ENCODE data around the gene CADM3. TPM values are rescaled to one million over a fixed set of nuclear protein-coding genes. Genes with fewer than 3 reads are reported as not detected.
A peak's percentile ranks its signal among the peaks of the same experiment; 100 is the strongest.

Gene CADM3
- 2.1 TPM for polyA plus RNA-seq (2013, experiment 1 of 2)
- 2.2 TPM for polyA plus RNA-seq (2013, experiment 2 of 2)

- Histone ChIP-seq H2BK120ac (ENCODE audit: low read depth, low read length) (no peak within 1 kb of the TSS), H3K79me1 (ENCODE audit: low read length) (no peaks in the 10 kb centered on the region), H3K23ac (ENCODE audit: low read length) (peak within 1 kb of the TSS; percentile 45), H3K4me2 (ENCODE audit: low read length) (peak within 1 kb of the TSS; percentile 99), H2BK5ac (ENCODE audit: low read length) (no peak within 1 kb of the TSS), H3K36me3 (ENCODE audit: control insufficient read depth, insufficient read depth, low read length) (no peaks in the 10 kb centered on the region), H3K4me3 (ENCODE audit: low read length) (peak within 1 kb of the TSS; percentile 79), H2BK15ac (replicated peaks; ENCODE audit: low read depth) (no peak within 1 kb of the TSS), H3K9ac (ENCODE audit: low read length) (peak within 1 kb of the TSS; percentile 72), H3K56ac (ENCODE audit: low read length) (peak within 1 kb of the TSS; percentile 82), H3K4me1 (ENCODE audit: control insufficient read depth, low read depth, low read length) (peaks cover 3% of the 10 kb centered on the region), H3K27ac (ENCODE audit: low read depth, low read length) (no peak within 1 kb of the TSS), H3K27me3 (ENCODE audit: insufficient read depth, low read length, poor library complexity) (no peaks in the 10 kb centered on the region), H4K8ac (ENCODE audit: low read depth, low read length) (no peak within 1 kb of the TSS), H2AK5ac (ENCODE audit: low read length) (no peak within 1 kb of the TSS), H3K79me2 (ENCODE audit: control insufficient read depth, insufficient read depth, low read length) (no peaks in the 10 kb centered on the region), H4K5ac (ENCODE audit: low read length) (no peak within 1 kb of the TSS), H3K4ac (ENCODE audit: low read depth, low read length) (no peak within 1 kb of the TSS), H3K18ac (ENCODE audit: low read length) (peak within 1 kb of the TSS; percentile 83)
- DNase-seq: peak; percentile 66
- no CpG with 5 or more reads among the region's 29 CpGs for WGBS (ENCODE audit: extremely low coverage, insufficient coverage, low lambda C conversion rate)
These were observed at the start of gene CADM3 for GRCh38 chr1:159171254-159171687. Gene CADM3, plus strand, starts transcription at chr1:159171615. Its CDS starts 151 bp downstream, at chr1:159171766.

GRCh38 chr1:159122005-159122621 is 49.3 kb upstream of the CADM3 start:
- H2AK5ac ChIP-seq (ENCODE audit: low read length): no peak overlapping the region
- H2BK120ac ChIP-seq (ENCODE audit: low read depth, low read length): no peak overlapping the region
- H3K9ac ChIP-seq (ENCODE audit: low read length): no peak overlapping the region
- no peaks in the 10 kb centered on the region for H3K27me3 ChIP-seq (ENCODE audit: insufficient read depth, low read length, poor library complexity)
- no peak overlapping the region for H4K8ac ChIP-seq (ENCODE audit: low read depth, low read length)
- H3K79me1 ChIP-seq (ENCODE audit: low read length): no peaks in the 10 kb centered on the region
- no peak for DNase-seq
- WGBS (ENCODE audit: extremely low coverage, insufficient coverage, low lambda C conversion rate): no CpG with 5 or more reads among the region's 2 CpGs
- H3K4ac ChIP-seq (ENCODE audit: low read depth, low read length): no peak overlapping the region
- H3K18ac ChIP-seq (ENCODE audit: low read length): no peak overlapping the region
- H2BK5ac ChIP-seq (ENCODE audit: low read length): no peak overlapping the region
- no peaks in the 10 kb centered on the region for H3K36me3 ChIP-seq (ENCODE audit: control insufficient read depth, insufficient read depth, low read length)
- H3K27ac ChIP-seq (ENCODE audit: low read depth, low read length): no peak overlapping the region
- H3K79me2 ChIP-seq (ENCODE audit: control insufficient read depth, insufficient read depth, low read length): no peaks in the 10 kb centered on the region
- no peaks in the 10 kb centered on the region for H3K4me1 ChIP-seq (ENCODE audit: control insufficient read depth, low read depth, low read length)
- H3K4me3 ChIP-seq (ENCODE audit: low read length): no peak overlapping the region
- H4K5ac ChIP-seq (ENCODE audit: low read length): no peak overlapping the region
- no peak overlapping the region for H3K56ac ChIP-seq (ENCODE audit: low read length)
- H3K4me2 ChIP-seq (ENCODE audit: low read length): no peak overlapping the region
- H2BK15ac ChIP-seq (replicated peaks; ENCODE audit: low read depth): no peak overlapping the region
- no peak overlapping the region for H3K23ac ChIP-seq (ENCODE audit: low read length)

GRCh38 chr1:159123587-159123986 is 47.8 kb upstream of the CADM3 start:
- H3K79me2 ChIP-seq (ENCODE audit: control insufficient read depth, insufficient read depth, low read length): no peaks in the 10 kb centered on the region
- H3K56ac ChIP-seq (ENCODE audit: low read length): no peak overlapping the region
- no peak for DNase-seq
- no peak overlapping the region for H2BK120ac ChIP-seq (ENCODE audit: low read depth, low read length)
- no peak overlapping the region for H4K8ac ChIP-seq (ENCODE audit: low read depth, low read length)
- no peaks in the 10 kb centered on the region for H3K4me1 ChIP-seq (ENCODE audit: control insufficient read depth, low read depth, low read length)
- H2AK5ac ChIP-seq (ENCODE audit: low read length): no peak overlapping the region
- no peak overlapping the region for H3K4me2 ChIP-seq (ENCODE audit: low read length)
- no peak overlapping the region for H3K4ac ChIP-seq (ENCODE audit: low read depth, low read length)
- H3K79me1 ChIP-seq (ENCODE audit: low read length): no peaks in the 10 kb centered on the region
- WGBS (ENCODE audit: extremely low coverage, insufficient coverage, low lambda C conversion rate): no CpG with 5 or more reads among the region's 5 CpGs
- no peak overlapping the region for H3K27ac ChIP-seq (ENCODE audit: low read depth, low read length)
- H2BK15ac ChIP-seq (replicated peaks; ENCODE audit: low read depth): no peak overlapping the region
- H3K18ac ChIP-seq (ENCODE audit: low read length): no peak overlapping the region
- no peak overlapping the region for H3K4me3 ChIP-seq (ENCODE audit: low read length)
- no peak overlapping the region for H4K5ac ChIP-seq (ENCODE audit: low read length)
- no peaks in the 10 kb centered on the region for H3K36me3 ChIP-seq (ENCODE audit: control insufficient read depth, insufficient read depth, low read length)
- no peak overlapping the region for H2BK5ac ChIP-seq (ENCODE audit: low read length)
- H3K23ac ChIP-seq (ENCODE audit: low read length): no peak overlapping the region
- H3K9ac ChIP-seq (ENCODE audit: low read length): no peak overlapping the region
- no peaks in the 10 kb centered on the region for H3K27me3 ChIP-seq (ENCODE audit: insufficient read depth, low read length, poor library complexity)

- Histone ChIP-seq H3K4ac (ENCODE audit: low read depth, low read length) (no peak overlapping the region), H3K18ac (ENCODE audit: low read length) (no peak overlapping the region), H3K9ac (ENCODE audit: low read length) (no peak overlapping the region), H3K4me2 (ENCODE audit: low read length) (no peak overlapping the region), H3K4me3 (ENCODE audit: low read length) (no peak overlapping the region), H2BK5ac (ENCODE audit: low read length) (no peak overlapping the region), H3K56ac (ENCODE audit: low read length) (no peak overlapping the region), H2BK120ac (ENCODE audit: low read depth, low read length) (no peak overlapping the region), H3K79me1 (ENCODE audit: low read length) (no peaks in the 10 kb centered on the region), H3K23ac (ENCODE audit: low read length) (no peak overlapping the region), H4K5ac (ENCODE audit: low read length) (no peak overlapping the region), H2AK5ac (ENCODE audit: low read length) (no peak overlapping the region), H3K36me3 (ENCODE audit: control insufficient read depth, insufficient read depth, low read length) (no peaks in the 10 kb centered on the region), H4K8ac (ENCODE audit: low read depth, low read length) (no peak overlapping the region), H3K27me3 (ENCODE audit: insufficient read depth, low read length, poor library complexity) (no peaks in the 10 kb centered on the region), H2BK15ac (replicated peaks; ENCODE audit: low read depth) (no peak overlapping the region), H3K27ac (ENCODE audit: low read depth, low read length) (no peak overlapping the region), H3K79me2 (ENCODE audit: control insufficient read depth, insufficient read depth, low read length) (no peaks in the 10 kb centered on the region), H3K4me1 (ENCODE audit: control insufficient read depth, low read depth, low read length) (no peaks in the 10 kb centered on the region)
- no CpG with 5 or more reads among the region's 12 CpGs for WGBS (ENCODE audit: extremely low coverage, insufficient coverage, low lambda C conversion rate)
- DNase-seq: peak; percentile 46
These were observed 39.0 kb upstream of the CADM3 start for GRCh38 chr1:159132271-159132881.

GRCh38 chr1:159140474-159140873 is 30.9 kb upstream of the CADM3 start:
- Histone ChIP-seq H3K4me2 (ENCODE audit: low read length) (no peak overlapping the region), H2BK120ac (ENCODE audit: low read depth, low read length) (no peak overlapping the region), H3K23ac (ENCODE audit: low read length) (no peak overlapping the region), H3K56ac (ENCODE audit: low read length) (no peak overlapping the region), H3K9ac (ENCODE audit: low read length) (no peak overlapping the region), H3K18ac (ENCODE audit: low read length) (no peak overlapping the region), H3K27me3 (ENCODE audit: insufficient read depth, low read length, poor library complexity) (no peaks in the 10 kb centered on the region), H2BK5ac (ENCODE audit: low read length) (no peak overlapping the region), H2AK5ac (ENCODE audit: low read length) (no peak overlapping the region), H3K27ac (ENCODE audit: low read depth, low read length) (no peak overlapping the region), H3K4ac (ENCODE audit: low read depth, low read length) (no peak overlapping the region), H2BK15ac (replicated peaks; ENCODE audit: low read depth) (no peak overlapping the region), H3K79me1 (ENCODE audit: low read length) (no peaks in the 10 kb centered on the region), H3K79me2 (ENCODE audit: control insufficient read depth, insufficient read depth, low read length) (no peaks in the 10 kb centered on the region), H4K8ac (ENCODE audit: low read depth, low read length) (no peak overlapping the region), H3K4me3 (ENCODE audit: low read length) (no peak overlapping the region), H3K4me1 (ENCODE audit: control insufficient read depth, low read depth, low read length) (no peaks in the 10 kb centered on the region), H3K36me3 (ENCODE audit: control insufficient read depth, insufficient read depth, low read length) (no peaks in the 10 kb centered on the region), H4K5ac (ENCODE audit: low read length) (no peak overlapping the region)
- no CpG with 5 or more reads among the region's 7 CpGs for WGBS (ENCODE audit: extremely low coverage, insufficient coverage, low lambda C conversion rate)
- no peak for DNase-seq
